ENCODE measurements around the gene SENP2. TPM values are rescaled to one million over a fixed set of nuclear protein-coding genes. Genes with fewer than 3 reads are reported as not detected.
A peak's percentile ranks its signal among the peaks of the same experiment; 100 is the strongest.

The SENP2 gene
- total RNA-seq, 1 donor, result 24.6 TPM

GRCh38 chr3:185657691-185658503 is 71.8 kb downstream of the SENP2 start:
- no peak for DNase-seq (ENCODE audit: insufficient read length, low spot score, missing footprints)
- Histone ChIP-seq H2AFZ (ENCODE audit: low read length) (no peak overlapping the region), H3K9me3 (ENCODE audit: low read depth, low read length) (no peaks in the 10 kb centered on the region), H3K27me3 (ENCODE audit: insufficient read depth, low read length) (no peaks in the 10 kb centered on the region), H3K36me3 (ENCODE audit: insufficient read depth, low read length) (peaks cover 42% of the 10 kb centered on the region), H3K27ac (ENCODE audit: low read depth, low read length) (peak overlapping the region; percentile 91), H3K4me2 (ENCODE audit: insufficient read depth, low read length) (peak overlapping the region; percentile 44), H3K4me1 (ENCODE audit: insufficient read depth, low read length) (peaks cover 52% of the 10 kb centered on the region), H4K20me1 (ENCODE audit: insufficient read depth, low read length) (peaks cover 8% of the 10 kb centered on the region), H3K79me2 (ENCODE audit: insufficient read depth, low read length) (peaks cover 4% of the 10 kb centered on the region), H3K4me3 (ENCODE audit: insufficient read depth, low read length) (no peak overlapping the region)
- TF ChIP-seq CTCF (IDR thresholded peaks at IDR 0.05; ENCODE audit: extremely low read depth, low read depth, low read length), result no peak

- Histone ChIP-seq H3K79me2 (ENCODE audit: insufficient read depth, low read length) (peaks cover 4% of the 10 kb centered on the region), H3K36me3 (ENCODE audit: insufficient read depth, low read length) (peaks cover 36% of the 10 kb centered on the region), H3K9me3 (ENCODE audit: low read depth, low read length) (no peaks in the 10 kb centered on the region), H3K4me1 (ENCODE audit: insufficient read depth, low read length) (peaks cover 52% of the 10 kb centered on the region), H3K4me2 (ENCODE audit: insufficient read depth, low read length) (peak overlapping the region; percentile 48), H3K27ac (ENCODE audit: low read depth, low read length) (peak overlapping the region; percentile 91), H2AFZ (ENCODE audit: low read length) (no peak overlapping the region), H4K20me1 (ENCODE audit: insufficient read depth, low read length) (peaks cover 8% of the 10 kb centered on the region), H3K27me3 (ENCODE audit: insufficient read depth, low read length) (no peaks in the 10 kb centered on the region), H3K4me3 (ENCODE audit: insufficient read depth, low read length) (no peak overlapping the region)
- TF ChIP-seq CTCF (IDR thresholded peaks at IDR 0.05; ENCODE audit: extremely low read depth, low read depth, low read length), result no peak
- DNase-seq (ENCODE audit: insufficient read length, low spot score, missing footprints), result peak; percentile 88
Observed at GRCh38 chr3:185658504-185658912, 72.4 kb downstream of the SENP2 start.

GRCh38 chr3:185658943-185659342 is 72.8 kb downstream of the SENP2 start:
- peaks cover 4% of the 10 kb centered on the region for H3K79me2 ChIP-seq (ENCODE audit: insufficient read depth, low read length)
- H2AFZ ChIP-seq (ENCODE audit: low read length), result no peak overlapping the region
- H3K27me3 ChIP-seq (ENCODE audit: insufficient read depth, low read length), result no peaks in the 10 kb centered on the region
- H3K36me3 ChIP-seq (ENCODE audit: insufficient read depth, low read length), result peaks cover 31% of the 10 kb centered on the region
- peaks cover 52% of the 10 kb centered on the region for H3K4me1 ChIP-seq (ENCODE audit: insufficient read depth, low read length)
- no peak for TF ChIP-seq CTCF (IDR thresholded peaks at IDR 0.05; ENCODE audit: extremely low read depth, low read depth, low read length)
- DNase-seq (ENCODE audit: insufficient read length, low spot score, missing footprints), result no peak
- H3K27ac ChIP-seq (ENCODE audit: low read depth, low read length), result peak overlapping the region; percentile 91
- peak overlapping the region; percentile 48 for H3K4me2 ChIP-seq (ENCODE audit: insufficient read depth, low read length)
- H3K9me3 ChIP-seq (ENCODE audit: low read depth, low read length), result no peaks in the 10 kb centered on the region
- H4K20me1 ChIP-seq (ENCODE audit: insufficient read depth, low read length), result peaks cover 8% of the 10 kb centered on the region
- H3K4me3 ChIP-seq (ENCODE audit: insufficient read depth, low read length), result no peak overlapping the region

Measured in osteoblast (primary cell).